Right atrium auricular region (tissue), 2 donors: ENCODE data around the gene RPL22. TPM values are rescaled to one million over a fixed set of nuclear protein-coding genes. Genes with fewer than 3 reads are reported as not detected.

ENCODE experiments used
- DNase-seq: peaks from one replicate; pipeline ENCODE4 v3.0.0-alpha.2; 2019; ENCODE audit warnings: low spot score
- H3K27ac ChIP-seq, 2 donors: fragments of 200-600 bp; sonication (generic); 1 replicate in 1 of 2; 2 replicates in 1 of 2; pipeline ENCODE4 v1.5.1; 2016 to 2019
- H3K27me3 ChIP-seq, 2 donors: fragments of 200-600 bp; sonication (generic); one replicate each; pipeline versions ENCODE4 v1.5.1 to v1.6.0; 2017 to 2019
- H3K36me3 ChIP-seq: fragments of 200-600 bp; sonication (generic); one replicate; pipeline ENCODE4 v1.5.1; 2016
- H3K4me1 ChIP-seq, 2 donors: fragments of 200-600 bp; sonication (generic); one replicate each; pipeline versions ENCODE4 v1.5.1 to v1.6.0; 2017 to 2019
- H3K4me3 ChIP-seq, 2 donors: fragments of 200-600 bp; sonication (generic); 1 replicate in 1 of 2; 2 replicates in 1 of 2; pipeline ENCODE4 v1.5.1; 2017 to 2019; ENCODE audit warnings: mild to moderate bottlenecking in 1 of 2, moderate library complexity in 1 of 2
- H3K9me3 ChIP-seq, 2 donors: fragments of 200-600 bp; sonication (generic); one replicate each; pipeline ENCODE4 v1.5.1; 2019
- total RNA-seq, 2 donors: library from RNA; depleted of rRNA; stranded (reverse); fragments of >200 nt; gene quantifications; one replicate each; pipeline ENCODE4 v1.1.0, GENCODE V29; 2016
- TF ChIP-seq, protein P1 (sequence below), 2 donors: fragments of 200-600 bp; sonication (generic); IDR thresholded peaks; one replicate each; pipeline ENCODE4 v1.5.1; 2019; ENCODE audit warnings: antibody characterized with exemption in 2 of 2

RPL22 gene
- total RNA-seq, 2 donors from 2014 or later = 75.4 to 115 TPM

DNA sequence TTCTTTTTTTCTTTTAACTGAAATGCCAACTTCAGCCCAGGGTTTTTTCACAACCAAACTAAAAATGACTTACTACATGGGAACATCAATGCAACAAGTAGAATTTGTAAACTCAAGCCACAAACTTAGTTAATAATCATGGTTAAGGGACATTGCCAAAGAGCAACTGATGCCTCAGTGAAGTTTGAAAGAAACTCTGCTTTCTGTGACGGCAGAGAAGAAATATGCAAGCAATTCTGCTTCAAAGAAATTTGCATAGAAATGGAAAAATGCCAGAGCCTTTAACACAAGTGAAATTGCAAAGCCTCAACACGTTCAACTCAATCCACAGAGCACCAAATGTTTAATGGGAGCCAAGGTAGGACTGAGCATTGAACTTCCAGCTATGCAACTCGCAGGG lies 14.2 kb downstream of the RPL22 start:
- Histone ChIP-seq H3K4me3 (no peak overlapping the region), H3K27ac (no peak overlapping the region), H3K27me3 (no peaks in the 10 kb centered on the region), H3K36me3 (peaks cover 35% of the 10 kb centered on the region), H3K9me3 (no peaks in the 10 kb centered on the region), H3K4me1 (peaks cover 0 to 11% of the 10 kb centered on the region in 2 donors)
- DNase-seq = no peak
- TF ChIP-seq, protein P1, sequence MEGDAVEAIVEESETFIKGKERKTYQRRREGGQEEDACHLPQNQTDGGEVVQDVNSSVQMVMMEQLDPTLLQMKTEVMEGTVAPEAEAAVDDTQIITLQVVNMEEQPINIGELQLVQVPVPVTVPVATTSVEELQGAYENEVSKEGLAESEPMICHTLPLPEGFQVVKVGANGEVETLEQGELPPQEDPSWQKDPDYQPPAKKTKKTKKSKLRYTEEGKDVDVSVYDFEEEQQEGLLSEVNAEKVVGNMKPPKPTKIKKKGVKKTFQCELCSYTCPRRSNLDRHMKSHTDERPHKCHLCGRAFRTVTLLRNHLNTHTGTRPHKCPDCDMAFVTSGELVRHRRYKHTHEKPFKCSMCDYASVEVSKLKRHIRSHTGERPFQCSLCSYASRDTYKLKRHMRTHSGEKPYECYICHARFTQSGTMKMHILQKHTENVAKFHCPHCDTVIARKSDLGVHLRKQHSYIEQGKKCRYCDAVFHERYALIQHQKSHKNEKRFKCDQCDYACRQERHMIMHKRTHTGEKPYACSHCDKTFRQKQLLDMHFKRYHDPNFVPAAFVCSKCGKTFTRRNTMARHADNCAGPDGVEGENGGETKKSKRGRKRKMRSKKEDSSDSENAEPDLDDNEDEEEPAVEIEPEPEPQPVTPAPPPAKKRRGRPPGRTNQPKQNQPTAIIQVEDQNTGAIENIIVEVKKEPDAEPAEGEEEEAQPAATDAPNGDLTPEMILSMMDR (IDR thresholded peaks at IDR 0.05) = no peak

GRCh38 chr1:6184083-6184783 lies 15.2 kb downstream of the RPL22 start:
- H3K27me3 ChIP-seq = no peaks in the 10 kb centered on the region
- H3K4me1 ChIP-seq = peaks cover 0 to 15% of the 10 kb centered on the region in 2 donors
- no peak overlapping the region for H3K27ac ChIP-seq
- H3K4me3 ChIP-seq = no peak overlapping the region
- DNase-seq = no peak
- H3K36me3 ChIP-seq = peaks cover 25% of the 10 kb centered on the region
- H3K9me3 ChIP-seq = no peaks in the 10 kb centered on the region
- TF ChIP-seq, protein P1 (IDR thresholded peaks at IDR 0.05) = no peak

- TF ChIP-seq, protein P1 (IDR thresholded peaks at IDR 0.05) = no peak
- Histone ChIP-seq H3K4me1 (peaks cover 0 to 22% of the 10 kb centered on the region in 2 donors), H3K27me3 (peaks cover 0 to 2% of the 10 kb centered on the region in 2 donors), H3K9me3 (no peaks in the 10 kb centered on the region), H3K36me3 (peaks cover 19% of the 10 kb centered on the region), H3K27ac (no peak overlapping the region), H3K4me3 (no peak overlapping the region)
- DNase-seq = no peak
Measured at GRCh38 chr1:6183520-6183989, 15.8 kb downstream of the RPL22 start.

- H3K27me3 ChIP-seq = peaks cover 0 to 8% of the 10 kb centered on the region in 2 donors
- H3K4me3 ChIP-seq = no peak overlapping the region
- peaks cover 11% of the 10 kb centered on the region for H3K36me3 ChIP-seq
- H3K4me1 ChIP-seq = peaks cover 0 to 25% of the 10 kb centered on the region in 2 donors
- no peak for DNase-seq
- no peak overlapping the region for H3K27ac ChIP-seq
- TF ChIP-seq, protein P1 (IDR thresholded peaks at IDR 0.05) = no peak
- H3K9me3 ChIP-seq = no peaks in the 10 kb centered on the region
Measured at GRCh38 chr1:6181347-6181770, 18.0 kb downstream of the RPL22 start.

GRCh38 chr1:6180707-6181311 lies 18.6 kb downstream of the RPL22 start:
- H3K4me3 ChIP-seq = no peak overlapping the region
- H3K27me3 ChIP-seq = peaks cover 0 to 8% of the 10 kb centered on the region in 2 donors
- no peak for DNase-seq
- TF ChIP-seq, protein P1 (IDR thresholded peaks at IDR 0.05) = no peak
- H3K36me3 ChIP-seq = peaks cover 9% of the 10 kb centered on the region
- H3K4me1 ChIP-seq = peaks cover 0 to 25% of the 10 kb centered on the region in 2 donors
- no peaks in the 10 kb centered on the region for H3K9me3 ChIP-seq
- H3K27ac ChIP-seq = no peak overlapping the region
